Measurements from ENCODE around the gene ROBO2.

ROBO2 gene

DNA sequence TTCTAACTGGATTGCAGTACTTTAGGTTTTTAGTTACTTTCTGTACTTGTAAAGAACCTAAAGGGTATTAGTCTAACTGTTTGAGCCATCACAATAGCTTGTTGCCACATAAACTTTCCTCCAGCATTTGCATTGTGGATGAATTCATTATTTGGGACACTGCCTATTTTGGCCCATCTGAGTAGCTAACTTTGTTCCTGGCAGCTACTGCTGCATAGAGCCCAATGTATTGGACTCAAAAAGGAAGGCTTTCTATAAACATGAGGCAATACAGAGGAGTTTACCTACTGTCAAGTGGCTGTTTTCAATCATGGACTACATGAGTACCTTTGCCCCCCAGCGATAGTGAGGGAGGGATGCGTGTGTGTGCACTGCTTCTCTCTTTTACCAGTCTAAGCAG, 1.9 kb downstream of the ROBO2 start:
- TF ChIP-seq POLR2AphosphoS5 (IDR thresholded peaks at IDR 0.05; ENCODE audit: low read depth) (no peak), SPI1 (IDR thresholded peaks at IDR 0.05; ENCODE audit: borderline replicate concordance, low read depth) (no peak), GABPA (IDR thresholded peaks at IDR 0.05; ENCODE audit: low read depth) (no peak)
- TF ChIP-seq, protein P1, sequence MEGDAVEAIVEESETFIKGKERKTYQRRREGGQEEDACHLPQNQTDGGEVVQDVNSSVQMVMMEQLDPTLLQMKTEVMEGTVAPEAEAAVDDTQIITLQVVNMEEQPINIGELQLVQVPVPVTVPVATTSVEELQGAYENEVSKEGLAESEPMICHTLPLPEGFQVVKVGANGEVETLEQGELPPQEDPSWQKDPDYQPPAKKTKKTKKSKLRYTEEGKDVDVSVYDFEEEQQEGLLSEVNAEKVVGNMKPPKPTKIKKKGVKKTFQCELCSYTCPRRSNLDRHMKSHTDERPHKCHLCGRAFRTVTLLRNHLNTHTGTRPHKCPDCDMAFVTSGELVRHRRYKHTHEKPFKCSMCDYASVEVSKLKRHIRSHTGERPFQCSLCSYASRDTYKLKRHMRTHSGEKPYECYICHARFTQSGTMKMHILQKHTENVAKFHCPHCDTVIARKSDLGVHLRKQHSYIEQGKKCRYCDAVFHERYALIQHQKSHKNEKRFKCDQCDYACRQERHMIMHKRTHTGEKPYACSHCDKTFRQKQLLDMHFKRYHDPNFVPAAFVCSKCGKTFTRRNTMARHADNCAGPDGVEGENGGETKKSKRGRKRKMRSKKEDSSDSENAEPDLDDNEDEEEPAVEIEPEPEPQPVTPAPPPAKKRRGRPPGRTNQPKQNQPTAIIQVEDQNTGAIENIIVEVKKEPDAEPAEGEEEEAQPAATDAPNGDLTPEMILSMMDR (IDR thresholded peaks at IDR 0.05; ENCODE audit: insufficient read depth, low read length) = no peak
- TF ChIP-seq, protein P2, sequence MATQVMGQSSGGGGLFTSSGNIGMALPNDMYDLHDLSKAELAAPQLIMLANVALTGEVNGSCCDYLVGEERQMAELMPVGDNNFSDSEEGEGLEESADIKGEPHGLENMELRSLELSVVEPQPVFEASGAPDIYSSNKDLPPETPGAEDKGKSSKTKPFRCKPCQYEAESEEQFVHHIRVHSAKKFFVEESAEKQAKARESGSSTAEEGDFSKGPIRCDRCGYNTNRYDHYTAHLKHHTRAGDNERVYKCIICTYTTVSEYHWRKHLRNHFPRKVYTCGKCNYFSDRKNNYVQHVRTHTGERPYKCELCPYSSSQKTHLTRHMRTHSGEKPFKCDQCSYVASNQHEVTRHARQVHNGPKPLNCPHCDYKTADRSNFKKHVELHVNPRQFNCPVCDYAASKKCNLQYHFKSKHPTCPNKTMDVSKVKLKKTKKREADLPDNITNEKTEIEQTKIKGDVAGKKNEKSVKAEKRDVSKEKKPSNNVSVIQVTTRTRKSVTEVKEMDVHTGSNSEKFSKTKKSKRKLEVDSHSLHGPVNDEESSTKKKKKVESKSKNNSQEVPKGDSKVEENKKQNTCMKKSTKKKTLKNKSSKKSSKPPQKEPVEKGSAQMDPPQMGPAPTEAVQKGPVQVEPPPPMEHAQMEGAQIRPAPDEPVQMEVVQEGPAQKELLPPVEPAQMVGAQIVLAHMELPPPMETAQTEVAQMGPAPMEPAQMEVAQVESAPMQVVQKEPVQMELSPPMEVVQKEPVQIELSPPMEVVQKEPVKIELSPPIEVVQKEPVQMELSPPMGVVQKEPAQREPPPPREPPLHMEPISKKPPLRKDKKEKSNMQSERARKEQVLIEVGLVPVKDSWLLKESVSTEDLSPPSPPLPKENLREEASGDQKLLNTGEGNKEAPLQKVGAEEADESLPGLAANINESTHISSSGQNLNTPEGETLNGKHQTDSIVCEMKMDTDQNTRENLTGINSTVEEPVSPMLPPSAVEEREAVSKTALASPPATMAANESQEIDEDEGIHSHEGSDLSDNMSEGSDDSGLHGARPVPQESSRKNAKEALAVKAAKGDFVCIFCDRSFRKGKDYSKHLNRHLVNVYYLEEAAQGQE (IDR thresholded peaks at IDR 0.05; ENCODE audit: insufficient replicate concordance, low read depth) = no peak
- Histone ChIP-seq H3K27me3 (ENCODE audit: insufficient read depth, poor library complexity, severe bottlenecking) (peaks cover 31% of the 10 kb centered on the region), H3K4me3 (replicated peaks; ENCODE audit: insufficient read depth, low read length) (no peak overlapping the region), H3K27ac (replicated peaks) (no peak overlapping the region)
- no peak for DNase-seq (ENCODE audit: low read depth in 1 of 2, low spot score in 1 of 2)

DNA sequence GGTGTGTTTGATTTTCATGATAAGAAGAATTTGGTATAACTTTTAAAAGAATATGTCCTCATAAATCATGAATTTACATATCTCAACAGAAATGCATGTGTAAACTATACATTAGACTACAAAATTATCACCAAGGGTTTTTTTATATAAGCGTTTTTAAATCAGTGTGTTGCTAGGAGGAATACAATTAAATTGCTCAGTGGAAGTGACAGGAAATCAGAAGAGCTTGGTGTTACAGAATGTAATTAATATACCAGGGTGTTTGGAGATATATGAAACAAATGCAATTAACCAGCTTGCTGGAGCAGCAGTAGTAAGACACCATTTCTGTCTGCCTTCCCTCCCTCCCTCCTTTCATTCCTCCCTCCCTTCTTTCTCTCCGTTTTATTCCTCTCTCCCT, 2.4 kb downstream of the ROBO2 start:
- Histone ChIP-seq H3K27ac (replicated peaks) (no peak overlapping the region), H3K4me3 (replicated peaks; ENCODE audit: insufficient read depth, low read length) (no peak overlapping the region), H3K27me3 (ENCODE audit: insufficient read depth, poor library complexity, severe bottlenecking) (peaks cover 30% of the 10 kb centered on the region)
- no peak for DNase-seq (ENCODE audit: low read depth in 1 of 2, low spot score in 1 of 2)
- TF ChIP-seq SPI1 (IDR thresholded peaks at IDR 0.05; ENCODE audit: borderline replicate concordance, low read depth) (no peak), GABPA (IDR thresholded peaks at IDR 0.05; ENCODE audit: low read depth) (no peak), POLR2AphosphoS5 (IDR thresholded peaks at IDR 0.05; ENCODE audit: low read depth) (no peak)
- TF ChIP-seq, protein P1 (IDR thresholded peaks at IDR 0.05; ENCODE audit: insufficient read depth, low read length) = no peak
- TF ChIP-seq, protein P2 (IDR thresholded peaks at IDR 0.05; ENCODE audit: insufficient replicate concordance, low read depth) = no peak

DNA sequence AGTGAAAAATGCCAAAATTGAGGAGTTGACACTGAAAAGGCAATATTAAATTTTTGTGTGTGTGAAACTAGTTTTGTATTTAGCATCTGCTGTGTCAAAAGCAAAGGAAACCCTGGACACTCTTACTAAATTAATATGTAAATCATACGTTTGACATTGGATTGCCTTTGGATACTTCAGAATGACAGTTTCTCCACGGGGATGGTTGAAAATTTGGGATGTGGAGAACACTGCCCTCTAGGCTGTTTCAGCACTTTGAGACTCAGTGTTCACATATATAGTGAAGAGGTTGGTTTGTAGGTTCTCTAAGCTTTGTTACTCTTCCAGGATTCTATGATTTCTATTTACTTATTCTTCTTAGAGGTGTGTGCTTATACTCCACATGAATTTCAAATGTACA, 3.0 kb downstream of the ROBO2 start:
- Histone ChIP-seq H3K4me3 (replicated peaks; ENCODE audit: insufficient read depth, low read length) (no peak overlapping the region), H3K27me3 (ENCODE audit: insufficient read depth, poor library complexity, severe bottlenecking) (peaks cover 28% of the 10 kb centered on the region), H3K27ac (replicated peaks) (no peak overlapping the region)
- DNase-seq (ENCODE audit: low read depth in 1 of 2, low spot score in 1 of 2) = no peak
- TF ChIP-seq SPI1 (IDR thresholded peaks at IDR 0.05; ENCODE audit: borderline replicate concordance, low read depth) (no peak), GABPA (IDR thresholded peaks at IDR 0.05; ENCODE audit: low read depth) (no peak), POLR2AphosphoS5 (IDR thresholded peaks at IDR 0.05; ENCODE audit: low read depth) (no peak)
- TF ChIP-seq, protein P1 (IDR thresholded peaks at IDR 0.05; ENCODE audit: insufficient read depth, low read length) = no peak
- TF ChIP-seq, protein P2 (IDR thresholded peaks at IDR 0.05; ENCODE audit: insufficient replicate concordance, low read depth) = no peak
